Immature natural killer cell (primary cell): ENCODE measurements around the gene FBLN5. TPM values are rescaled to one million over a fixed set of nuclear protein-coding genes. Genes with fewer than 3 reads are reported as not detected.
A peak's percentile ranks its signal among the peaks of the same experiment; 100 is the strongest.
"Not testable (repeated sequence)": the region's sequence is repeated elsewhere in the genome, so short reads cannot be mapped to it uniquely, and the experiment has no call there.

Source experiments
- DNase-seq, 3 donors: peaks; one replicate each; pipeline ENCODE4 v3.0.0; 2022; ENCODE audit warnings: mixed read lengths in 1 of 3
- H3K27ac Mint-ChIP-seq, 6 donors: one replicate each; pipeline ENCODE4 v1.8.0; 2020; ENCODE audit warnings: mixed read lengths in 6 of 6, mild to moderate bottlenecking in 5 of 6, inconsistent platforms in 4 of 6, moderate library complexity in 3 of 6
- H3K27me3 Mint-ChIP-seq, 3 donors: one replicate each; pipeline ENCODE4 v1.8.0; 2020 to 2021; ENCODE audit warnings: low read depth in 3 of 3, mild to moderate bottlenecking in 3 of 3, mixed read lengths in 3 of 3, moderate library complexity in 3 of 3, inconsistent platforms in 1 of 3
- H3K36me3 Mint-ChIP-seq, 3 donors: one replicate each; pipeline ENCODE4 v1.8.0; 2020; ENCODE audit warnings: mixed read lengths in 3 of 3, inconsistent platforms in 2 of 3, mild to moderate bottlenecking in 2 of 3
- H3K4me1 Mint-ChIP-seq, 2 donors: one replicate each; pipeline ENCODE4 v1.8.0; 2020; ENCODE audit warnings: inconsistent platforms in 2 of 2, mild to moderate bottlenecking in 2 of 2, mixed read lengths in 2 of 2, moderate library complexity in 1 of 2
- H3K4me3 Mint-ChIP-seq, 5 donors: one replicate each; pipeline ENCODE4 v1.8.0; 2020; ENCODE audit warnings: mild to moderate bottlenecking in 5 of 5, mixed read lengths in 5 of 5, inconsistent platforms in 3 of 5, moderate library complexity in 3 of 5
- H3K9me3 Mint-ChIP-seq, 6 donors: one replicate each; pipeline ENCODE4 v1.8.0; 2020; ENCODE audit warnings: mild to moderate bottlenecking in 6 of 6, mixed read lengths in 6 of 6, inconsistent platforms in 4 of 6, moderate library complexity in 3 of 6
- polyA plus RNA-seq, 3 donors: library from polyadenylated mRNA; unstranded; fragments of 300-500 nt; fragmentation: Illumina TruSeq; gene quantifications; one replicate each; pipeline ENCODE4 v1.2.3, GENCODE V29; 2021

Gene FBLN5
- polyA plus RNA-seq, 3 donors from 2014 or later = 3.0 to 3.8 (median 3.0) TPM

GRCh38 chr14:91845652-91846051, 101.8 kb downstream of the FBLN5 start:
- DNase-seq = no peak
- Mint-ChIP-seq H3K36me3 (peaks cover 5 to 29% (median 19%) of the 10 kb centered on the region in 3 donors), H3K9me3 (no peaks in the 10 kb centered on the region), H3K4me3 (no peak overlapping the region), H3K27ac (no peak overlapping the region), H3K27me3 (peaks cover 0 to 5% (median 0%) of the 10 kb centered on the region in 3 donors), H3K4me1 (peaks cover 12 to 32% of the 10 kb centered on the region in 2 donors)

DNA sequence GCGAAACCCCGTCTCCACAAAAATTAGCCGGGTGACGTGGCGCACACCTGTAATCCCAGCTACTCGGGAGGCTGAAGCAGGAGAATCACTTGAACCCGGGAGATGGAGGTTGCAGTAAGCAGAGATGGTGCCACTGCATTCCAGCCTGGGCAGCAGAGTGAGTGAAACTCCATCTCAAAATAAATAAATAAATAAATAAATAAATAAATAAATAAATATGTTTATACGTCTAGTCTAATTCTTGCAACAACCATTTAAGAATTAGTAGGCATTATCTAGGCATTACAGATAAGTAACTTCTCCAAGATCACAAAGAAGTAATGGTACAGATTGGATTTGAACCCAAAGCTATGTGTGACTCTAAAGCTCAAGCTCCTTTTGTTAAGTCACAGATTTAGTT, 102.4 kb downstream of the FBLN5 start:
- not testable (repeated sequence) for H3K9me3 Mint-ChIP-seq, H3K4me3 Mint-ChIP-seq, H3K27me3 Mint-ChIP-seq, DNase-seq, H3K27ac Mint-ChIP-seq
- Mint-ChIP-seq H3K4me1 (peaks cover 18 to 35% of the 10 kb centered on the region in 2 donors), H3K36me3 (peaks cover 7 to 31% (median 23%) of the 10 kb centered on the region in 3 donors)

DNA sequence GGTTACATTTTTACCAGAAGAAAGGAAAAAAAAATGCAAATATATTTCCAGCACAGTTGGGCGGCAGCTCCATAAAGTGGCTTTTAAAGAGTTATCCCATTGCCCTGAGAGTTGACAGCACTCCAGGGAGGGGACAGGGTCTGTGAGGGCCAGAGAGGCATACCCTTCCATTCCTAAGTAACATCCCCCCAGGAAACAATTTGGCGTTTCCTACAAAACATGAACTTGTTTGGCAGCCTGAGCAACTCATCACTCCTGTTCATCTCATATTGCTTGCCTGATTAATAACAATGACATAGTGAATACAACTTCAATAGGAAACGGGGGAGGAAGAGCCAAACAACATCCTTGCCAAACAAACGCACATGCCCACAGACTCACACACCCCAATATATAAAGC, 103.5 kb downstream of the FBLN5 start:
- Mint-ChIP-seq H3K4me3 (no peak overlapping the region), H3K4me1 (peaks cover 29 to 42% of the 10 kb centered on the region in 2 donors), H3K36me3 (peaks cover 15 to 31% (median 21%) of the 10 kb centered on the region in 3 donors), H3K9me3 (no peaks in the 10 kb centered on the region), H3K27ac (no peak overlapping the region), H3K27me3 (peaks cover 0 to 3% (median 0%) of the 10 kb centered on the region in 3 donors)
- DNase-seq = no peak

- H3K9me3 Mint-ChIP-seq = no peaks in the 10 kb centered on the region
- no peak overlapping the region for H3K27ac Mint-ChIP-seq
- no peak overlapping the region for H3K4me3 Mint-ChIP-seq
- peaks cover 16 to 25% (median 18%) of the 10 kb centered on the region in 3 donors for H3K36me3 Mint-ChIP-seq
- H3K27me3 Mint-ChIP-seq = peaks cover 0 to 3% (median 0%) of the 10 kb centered on the region in 3 donors
- no peak for DNase-seq
- H3K4me1 Mint-ChIP-seq = peaks cover 32 to 40% of the 10 kb centered on the region in 2 donors
These were observed 104.1 kb downstream of the FBLN5 start for GRCh38 chr14:91843437-91843836.

DNA sequence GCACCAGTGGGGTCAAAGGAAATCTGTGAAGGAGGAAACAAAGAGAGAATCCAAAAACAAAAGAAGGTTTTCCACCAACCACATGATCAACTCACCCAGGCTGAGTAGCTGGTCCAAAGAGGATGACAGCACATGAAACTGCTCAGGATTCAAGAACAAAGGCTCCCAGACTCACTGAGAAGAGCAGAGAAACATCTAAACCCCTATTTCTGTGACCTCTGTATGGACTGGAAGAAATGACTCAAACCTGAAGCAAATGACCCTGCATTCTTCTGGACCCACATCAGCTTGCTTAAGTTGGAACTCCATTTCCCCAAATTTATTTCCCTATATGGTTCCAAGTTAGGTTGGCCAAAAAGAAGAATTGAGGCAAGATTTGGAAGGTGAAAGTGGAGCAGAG, 106.4 kb downstream of the FBLN5 start:
- Mint-ChIP-seq H3K27ac (peak overlapping the region in 1 of 6 donors; percentile 30), H3K27me3 (peaks cover 0 to 3% (median 0%) of the 10 kb centered on the region in 3 donors), H3K36me3 (peaks cover 15 to 22% (median 16%) of the 10 kb centered on the region in 3 donors), H3K4me1 (peaks cover 44 to 52% of the 10 kb centered on the region in 2 donors), H3K9me3 (no peaks in the 10 kb centered on the region), H3K4me3 (no peak overlapping the region)
- DNase-seq = no peak

DNA sequence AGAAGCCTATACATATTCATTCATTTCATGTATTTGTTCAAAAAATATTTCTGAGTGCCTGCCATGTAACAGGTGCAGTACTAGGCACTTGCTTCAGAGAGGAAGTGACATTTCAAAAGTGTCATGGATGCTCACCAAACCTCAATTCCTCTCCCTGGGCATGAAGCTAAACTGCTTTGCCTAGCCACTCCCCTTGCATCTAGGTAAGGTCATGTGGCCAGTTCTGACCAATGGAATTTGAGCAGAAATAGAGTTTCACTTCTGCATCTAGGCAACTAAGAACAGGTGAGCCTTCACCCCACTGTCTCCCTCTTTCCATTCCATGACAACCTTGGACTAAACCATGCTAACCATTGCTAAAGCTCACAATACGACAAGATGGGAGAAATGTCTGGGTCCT, 107.7 kb downstream of the FBLN5 start:
- Mint-ChIP-seq H3K4me3 (no peak overlapping the region), H3K9me3 (no peaks in the 10 kb centered on the region)

GRCh38 chr14:91837076-91837475, 110.4 kb downstream of the FBLN5 start:
- H3K4me1 Mint-ChIP-seq = peaks cover 63 to 71% of the 10 kb centered on the region in 2 donors
- H3K36me3 Mint-ChIP-seq = peaks cover 11 to 15% (median 14%) of the 10 kb centered on the region in 3 donors
- no peak for DNase-seq

More for the DNA sequence above, 107.7 kb downstream of the FBLN5 start:
- DNase-seq = no peak
- Mint-ChIP-seq H3K4me1 (peaks cover 50 to 59% of the 10 kb centered on the region in 2 donors), H3K27me3 (peaks cover 0 to 2% (median 0%) of the 10 kb centered on the region in 3 donors), H3K36me3 (peaks cover 11 to 21% (median 15%) of the 10 kb centered on the region in 3 donors), H3K27ac (no peak overlapping the region)

DNA sequence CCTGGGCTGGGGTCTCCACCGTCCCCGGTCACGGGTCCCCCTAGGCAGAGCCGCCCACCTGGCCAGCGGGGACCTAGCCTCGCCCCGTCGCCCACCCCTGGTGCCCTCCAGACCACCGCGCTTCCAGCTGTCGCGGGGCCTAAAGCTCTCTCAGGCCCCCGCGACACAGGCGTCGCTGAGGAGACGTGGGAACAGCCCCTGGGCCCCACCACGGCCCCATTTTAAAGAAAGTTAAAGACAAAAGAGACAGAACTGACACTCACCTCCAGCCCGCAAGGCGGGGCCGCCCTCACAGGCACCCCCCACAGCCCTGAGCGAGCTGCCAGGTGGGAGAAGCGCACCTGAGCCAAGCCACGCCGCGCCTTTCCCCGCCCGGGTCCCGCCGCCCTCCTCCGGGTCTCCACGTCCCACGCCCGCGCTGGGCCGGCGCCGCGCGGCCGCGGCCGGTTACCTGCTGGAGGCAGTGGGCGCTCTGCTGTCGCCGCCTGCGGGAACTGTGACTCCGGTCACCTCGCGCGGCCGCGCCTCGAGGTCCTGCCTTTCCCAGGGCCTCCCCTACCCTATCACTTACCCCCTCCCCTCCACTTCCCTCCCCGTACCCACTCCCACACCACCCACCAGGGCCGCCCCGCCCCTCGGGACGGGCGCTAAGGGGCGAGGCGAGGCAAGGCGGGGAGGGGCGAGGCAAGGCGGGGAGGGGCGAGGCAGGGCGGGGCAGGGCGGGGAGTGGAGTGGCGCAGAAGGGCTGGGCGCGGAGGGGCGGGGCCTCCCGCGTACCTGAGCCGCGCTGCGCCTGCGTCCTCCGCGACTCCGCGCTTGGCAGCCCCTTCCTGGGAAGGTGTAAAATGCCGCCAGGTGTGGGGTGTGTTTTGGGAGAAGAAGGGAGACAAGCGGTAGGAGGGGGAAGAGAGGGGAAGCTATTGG, 111.3 kb downstream of the FBLN5 start:
- Mint-ChIP-seq H3K36me3 (peaks cover 11 to 13% (median 11%) of the 10 kb centered on the region in 3 donors), H3K27ac (peak overlapping the region in 3 of 6 donors; percentile 23 to 76 (median 74)), H3K4me1 (peaks cover 58 to 70% of the 10 kb centered on the region in 2 donors), H3K9me3 (no peaks in the 10 kb centered on the region), H3K27me3 (peaks cover 0 to 4% (median 0%) of the 10 kb centered on the region in 3 donors), H3K4me3 (peak overlapping the region; percentile 82 to 90 (median 86))
- peak; percentile 36 to 72 (median 71) for DNase-seq

More at GRCh38 chr14:91837076-91837475, 110.4 kb downstream of the FBLN5 start:
- H3K9me3 Mint-ChIP-seq = no peaks in the 10 kb centered on the region
- H3K27ac Mint-ChIP-seq = peak overlapping the region in 3 of 6 donors; percentile 4 to 76 (median 74)
- H3K4me3 Mint-ChIP-seq = peak overlapping the region; percentile 82 to 90 (median 86)
- peaks cover 0 to 2% (median 0%) of the 10 kb centered on the region in 3 donors for H3K27me3 Mint-ChIP-seq

DNA sequence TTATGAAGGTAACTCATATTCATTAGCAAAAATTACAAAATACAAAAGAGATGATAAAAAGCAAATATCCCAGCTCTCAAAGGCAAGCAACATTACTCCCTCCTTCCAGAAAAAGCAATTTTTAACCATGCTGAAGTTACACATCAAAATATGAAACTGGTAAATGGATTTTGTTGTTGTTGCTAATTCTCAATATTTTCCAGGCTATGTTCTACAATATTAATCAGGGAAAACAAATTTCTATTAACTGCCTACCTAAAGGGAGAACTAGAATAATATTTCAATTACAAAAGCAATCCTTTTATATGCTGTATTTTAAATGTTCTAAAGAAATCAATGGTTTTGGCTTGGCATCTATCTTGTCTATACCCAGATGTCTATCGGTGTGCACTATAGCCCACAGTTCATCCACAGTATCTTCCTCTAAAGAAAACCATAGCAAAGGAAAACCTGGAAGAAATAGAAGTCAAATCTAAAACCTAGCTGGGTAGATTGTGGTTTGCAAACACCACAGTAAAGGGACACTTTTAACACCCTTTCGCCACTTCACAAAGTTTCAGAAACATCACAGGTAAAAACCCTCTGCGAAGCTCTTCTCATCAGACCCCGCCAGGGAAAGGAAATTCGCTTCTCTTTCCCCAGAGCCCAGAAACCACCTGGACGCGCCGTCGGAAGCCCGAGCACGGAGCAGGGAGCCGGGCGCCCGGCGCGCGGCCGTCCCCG, 112.1 kb downstream of the FBLN5 start:
- peaks cover 55 to 68% of the 10 kb centered on the region in 2 donors for H3K4me1 Mint-ChIP-seq
- DNase-seq = peak; percentile 14 to 26 (median 21)

GRCh38 chr14:91834571-91834970, 112.9 kb downstream of the FBLN5 start:
- H3K27ac Mint-ChIP-seq = peak overlapping the region in 4 of 6 donors; percentile 17 to 55 (median 42)
- peaks cover 0 to 4% (median 0%) of the 10 kb centered on the region in 3 donors for H3K27me3 Mint-ChIP-seq
- peak overlapping the region in 2 of 5 donors; percentile 16 to 76 for H3K4me3 Mint-ChIP-seq
- peaks cover 0 to 6% (median 0%) of the 10 kb centered on the region in 3 donors for H3K36me3 Mint-ChIP-seq
- H3K4me1 Mint-ChIP-seq = peaks cover 57 to 68% of the 10 kb centered on the region in 2 donors
- H3K9me3 Mint-ChIP-seq = no peaks in the 10 kb centered on the region
- no peak for DNase-seq

More for the DNA sequence above, 112.1 kb downstream of the FBLN5 start:
- peak overlapping the region; percentile 76 to 82 (median 82) for H3K4me3 Mint-ChIP-seq
- H3K27me3 Mint-ChIP-seq = peaks cover 0 to 4% (median 0%) of the 10 kb centered on the region in 3 donors
- no peaks in the 10 kb centered on the region for H3K9me3 Mint-ChIP-seq
- H3K36me3 Mint-ChIP-seq = peaks cover 4 to 11% (median 5%) of the 10 kb centered on the region in 3 donors
- H3K27ac Mint-ChIP-seq = peak overlapping the region in 5 of 6 donors; percentile 44 to 73 (median 55)

GRCh38 chr14:91831337-91831736, 116.2 kb downstream of the FBLN5 start:
- no peak overlapping the region for H3K4me3 Mint-ChIP-seq
- no peak overlapping the region for H3K27ac Mint-ChIP-seq
- peaks cover 47 to 61% of the 10 kb centered on the region in 2 donors for H3K4me1 Mint-ChIP-seq
- no peak for DNase-seq
- peaks cover 0 to 4% (median 0%) of the 10 kb centered on the region in 3 donors for H3K27me3 Mint-ChIP-seq
- no peaks in the 10 kb centered on the region for H3K9me3 Mint-ChIP-seq
- peaks cover 0 to 6% (median 0%) of the 10 kb centered on the region in 3 donors for H3K36me3 Mint-ChIP-seq

DNA sequence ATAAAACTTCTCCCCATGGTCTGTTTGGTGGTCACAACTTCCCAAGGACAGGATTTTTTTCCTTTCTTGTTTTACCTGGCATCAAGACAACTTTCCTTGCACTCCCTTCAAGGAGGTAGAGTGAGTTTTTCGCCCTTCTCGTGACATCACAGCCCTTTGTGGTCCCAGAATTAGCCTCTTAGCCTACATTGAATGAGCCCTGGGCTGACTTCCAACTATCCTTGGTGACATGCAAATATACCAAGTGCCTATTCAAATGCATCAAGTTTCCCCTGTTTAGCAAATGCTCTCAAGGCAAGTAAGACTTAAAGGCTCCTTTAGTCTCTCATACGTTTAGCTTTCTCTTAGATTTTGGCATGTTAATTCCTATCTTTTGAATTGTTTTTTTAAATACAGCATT, 116.7 kb downstream of the FBLN5 start:
- DNase-seq = no peak

GRCh38 chr14:91829511-91829910, 118.0 kb downstream of the FBLN5 start:
- H3K27me3 Mint-ChIP-seq = peaks cover 0 to 2% (median 0%) of the 10 kb centered on the region in 3 donors
- H3K4me1 Mint-ChIP-seq = peaks cover 43 to 57% of the 10 kb centered on the region in 2 donors
- H3K27ac Mint-ChIP-seq = peak overlapping the region in 3 of 6 donors; percentile 19 to 49 (median 32)
- H3K4me3 Mint-ChIP-seq = peak overlapping the region in 1 of 5 donors; percentile 11
- peaks cover 0 to 6% (median 3%) of the 10 kb centered on the region in 3 donors for H3K36me3 Mint-ChIP-seq
- H3K9me3 Mint-ChIP-seq = no peaks in the 10 kb centered on the region
- no peak for DNase-seq

More for the DNA sequence above, 116.7 kb downstream of the FBLN5 start:
- Mint-ChIP-seq H3K36me3 (peaks cover 0 to 6% (median 0%) of the 10 kb centered on the region in 3 donors), H3K4me1 (peaks cover 48 to 61% of the 10 kb centered on the region in 2 donors), H3K9me3 (no peaks in the 10 kb centered on the region), H3K4me3 (no peak overlapping the region), H3K27me3 (peaks cover 0 to 4% (median 0%) of the 10 kb centered on the region in 3 donors), H3K27ac (no peak overlapping the region)
